ENCODE data around the gene ZNF331.

GRCh38 chr19:53626486-53626885 is 88.5 kb downstream of the ZNF331 start:
- TF ChIP-seq TAF1 (IDR thresholded peaks at IDR 0.05; ENCODE audit: low read depth, low read length) (no peak), GTF2F1 (IDR thresholded peaks at IDR 0.05; ENCODE audit: borderline replicate concordance, low read depth, low read length) (no peak)

All from H1 (cell line).